GM18498 (cell line): Measurements from ENCODE around the gene PDE6B.

Experiments
- ATAC-seq: cut with Tn5 transposase; IDR thresholded peaks from one replicate; pipeline ENCODE4 v1.9.1; 2021; ENCODE audit warnings: mild to moderate bottlenecking, moderate library complexity; ENCODE audit not compliant: unreplicated experiment

Gene PDE6B

DNA sequence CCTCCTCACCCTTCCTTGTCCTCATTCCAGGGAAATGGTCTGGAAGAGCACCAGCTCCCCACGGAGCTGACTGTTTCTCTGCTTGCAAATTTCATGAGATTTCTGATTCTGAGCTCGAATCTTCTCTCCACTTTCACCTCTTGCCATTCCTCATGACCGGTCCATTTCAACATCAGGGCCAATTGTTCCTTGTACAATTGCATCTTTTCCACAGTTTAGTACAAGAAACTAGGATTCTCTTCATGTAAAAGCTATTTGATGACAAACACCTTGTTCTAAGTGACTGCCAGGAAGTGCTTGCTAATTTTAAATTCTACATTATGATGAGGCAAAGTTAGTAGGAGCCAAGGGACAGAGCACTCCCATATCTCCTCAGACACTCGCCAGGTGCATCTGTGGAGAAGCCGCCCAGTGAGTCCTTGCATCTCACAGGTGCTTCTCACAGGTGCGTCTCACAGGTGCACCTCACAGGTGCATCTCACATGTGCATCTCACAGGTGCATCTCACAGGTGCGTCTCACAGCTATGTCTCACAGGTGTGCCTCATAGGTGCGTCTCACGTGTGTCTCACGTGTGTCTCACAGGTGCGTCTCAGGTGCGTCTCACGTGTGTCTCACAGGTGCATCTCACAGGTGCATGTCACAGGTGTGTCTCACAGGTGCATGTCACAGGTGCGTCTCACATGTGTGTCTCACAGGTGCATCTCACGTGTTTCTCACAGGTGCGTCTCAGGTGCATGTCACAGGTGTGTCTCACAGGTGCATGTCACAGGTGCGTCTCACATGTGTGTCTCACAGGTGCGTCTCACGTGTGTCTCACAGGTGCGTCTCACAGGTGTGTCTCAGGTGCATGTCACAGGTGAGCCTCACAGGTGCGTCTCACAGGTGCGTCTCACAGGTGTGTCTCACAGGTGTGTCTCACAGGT, 3.0 kb upstream of the PDE6B start:
- no peak for ATAC-seq

DNA sequence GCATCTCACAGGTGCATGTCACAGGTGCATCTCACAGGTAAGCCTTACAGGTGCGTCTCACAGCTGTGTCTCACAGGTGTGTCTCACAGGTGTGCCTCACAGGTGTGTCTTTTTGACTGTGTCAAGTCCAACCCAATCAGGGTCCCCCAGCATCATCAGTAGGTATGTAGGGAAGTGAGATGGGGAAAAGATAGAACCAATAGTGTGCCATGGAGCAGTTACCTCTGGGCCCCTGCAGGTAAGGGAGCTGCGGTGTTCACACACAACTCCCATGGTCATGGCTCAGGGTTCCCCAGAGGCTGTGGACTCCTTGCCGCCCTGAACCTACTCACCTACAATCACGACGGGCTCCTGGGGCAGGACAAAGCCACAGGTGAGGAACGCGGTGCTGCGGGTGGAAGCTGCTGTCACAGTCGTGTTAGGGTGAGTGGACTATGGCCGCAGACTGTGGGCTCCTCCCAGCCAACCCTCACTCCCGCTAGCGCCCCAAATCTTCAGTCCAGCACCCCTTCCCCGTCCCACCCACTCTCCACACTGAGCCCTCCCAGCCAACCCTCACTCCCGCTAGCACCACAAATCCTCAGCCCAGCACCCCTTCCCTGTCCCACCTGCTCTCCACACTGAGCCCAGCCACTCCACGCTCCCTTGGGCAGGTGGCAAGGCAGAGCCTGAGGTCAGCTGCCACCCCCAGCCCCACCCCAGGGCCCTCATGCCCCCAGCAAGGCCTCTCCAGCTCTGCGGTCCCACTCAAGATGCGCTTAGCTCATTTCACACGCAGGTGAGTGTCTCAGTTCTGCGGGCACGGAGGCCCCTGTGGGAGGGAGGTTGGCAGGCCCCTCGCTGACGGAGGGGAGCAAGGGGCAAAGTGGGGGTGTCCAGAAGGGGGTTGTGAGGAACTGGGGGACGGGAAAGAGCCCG, 2.1 kb upstream of the PDE6B start:
- ATAC-seq: no peak

DNA sequence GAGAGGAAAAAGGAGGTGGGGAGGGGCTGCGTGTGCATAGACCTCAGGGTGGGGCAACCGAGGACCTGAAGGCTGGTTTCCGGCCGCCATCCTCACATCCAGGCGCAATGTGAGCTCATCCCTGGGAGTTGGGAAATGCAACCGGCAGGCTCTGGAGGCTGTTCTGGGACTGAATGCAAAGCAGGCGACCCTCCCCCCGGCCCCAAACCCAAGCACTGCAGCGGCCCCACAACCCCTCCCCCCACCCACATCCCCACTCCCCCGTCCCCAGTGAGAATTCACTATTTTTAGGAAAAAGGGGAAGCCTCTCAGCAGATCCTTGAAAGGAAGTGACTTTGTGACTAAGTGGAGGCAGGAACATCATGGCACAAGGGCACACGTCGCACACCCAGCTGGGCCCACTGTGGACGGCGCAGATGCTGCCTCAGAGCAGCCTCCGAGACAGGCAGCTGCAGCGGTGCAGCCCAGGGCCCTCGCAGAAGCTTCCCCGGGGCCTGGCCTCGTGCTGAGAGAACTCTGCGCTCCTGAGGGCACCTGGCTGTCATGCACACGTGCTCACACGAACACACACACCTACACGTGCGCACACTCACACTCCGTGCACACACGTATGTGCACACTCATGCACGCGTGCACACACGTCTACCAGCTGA, 1.3 kb upstream of the PDE6B start:
- ATAC-seq: no peak

DNA sequence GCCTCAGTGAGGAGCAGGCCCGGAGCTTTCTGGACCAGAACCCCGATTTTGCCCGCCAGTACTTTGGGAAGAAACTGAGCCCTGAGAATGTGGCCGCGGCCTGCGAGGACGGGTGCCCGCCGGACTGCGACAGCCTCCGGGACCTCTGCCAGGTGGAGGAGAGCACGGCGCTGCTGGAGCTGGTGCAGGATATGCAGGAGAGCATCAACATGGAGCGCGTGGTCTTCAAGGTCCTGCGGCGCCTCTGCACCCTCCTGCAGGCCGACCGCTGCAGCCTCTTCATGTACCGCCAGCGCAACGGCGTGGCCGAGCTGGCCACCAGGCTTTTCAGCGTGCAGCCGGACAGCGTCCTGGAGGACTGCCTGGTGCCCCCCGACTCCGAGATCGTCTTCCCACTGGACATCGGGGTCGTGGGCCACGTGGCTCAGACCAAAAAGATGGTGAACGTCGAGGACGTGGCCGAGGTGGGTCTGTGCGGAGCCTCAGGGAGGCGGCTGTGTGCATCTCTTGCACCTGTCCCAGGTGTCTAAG, 323 bp downstream of the PDE6B start:
- no peak for ATAC-seq

DNA sequence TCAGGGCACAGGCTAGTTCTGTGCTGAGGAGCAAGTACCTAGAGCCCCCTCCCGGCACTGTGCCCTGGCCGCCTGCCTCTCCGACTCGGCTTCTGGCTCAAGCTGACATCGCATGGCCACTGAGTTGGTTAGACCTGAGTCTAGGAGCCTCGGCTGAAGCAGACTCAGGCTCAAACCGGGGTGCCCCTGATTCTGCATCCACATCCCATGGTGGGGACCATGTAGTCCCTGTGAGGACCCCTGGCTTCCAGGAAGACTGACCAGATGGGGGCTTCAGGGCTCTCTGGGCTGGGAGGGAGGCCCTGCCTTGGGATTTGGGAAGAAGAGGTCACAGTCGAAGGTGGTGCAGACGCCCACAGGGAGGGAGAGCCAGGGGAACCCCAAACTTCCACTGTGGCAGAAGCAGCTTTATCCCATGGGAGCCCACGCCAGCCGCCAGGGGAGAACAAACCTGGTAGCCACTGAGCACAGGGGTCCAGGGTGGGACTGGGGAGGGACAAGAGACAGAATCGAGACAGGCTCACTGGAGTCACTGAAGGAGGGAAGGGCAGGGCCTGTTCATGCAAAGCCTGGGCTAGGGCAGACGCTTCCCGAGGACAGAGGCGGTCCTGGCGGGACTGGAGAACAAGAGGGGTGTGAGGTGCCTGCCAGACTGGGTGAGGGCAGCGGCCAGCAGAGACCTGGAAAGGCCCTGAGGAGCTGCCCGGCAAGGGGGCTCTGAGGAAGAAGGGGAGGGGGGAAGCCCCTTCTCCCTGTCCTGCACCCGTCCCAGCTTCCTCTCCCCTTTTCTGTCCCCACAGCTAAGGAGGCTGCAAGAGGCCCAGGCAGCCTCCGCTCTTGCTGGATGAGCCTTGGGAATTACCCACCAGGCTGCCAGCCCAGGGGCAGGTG, 1.1 kb downstream of the PDE6B start:
- ATAC-seq: no peak

DNA sequence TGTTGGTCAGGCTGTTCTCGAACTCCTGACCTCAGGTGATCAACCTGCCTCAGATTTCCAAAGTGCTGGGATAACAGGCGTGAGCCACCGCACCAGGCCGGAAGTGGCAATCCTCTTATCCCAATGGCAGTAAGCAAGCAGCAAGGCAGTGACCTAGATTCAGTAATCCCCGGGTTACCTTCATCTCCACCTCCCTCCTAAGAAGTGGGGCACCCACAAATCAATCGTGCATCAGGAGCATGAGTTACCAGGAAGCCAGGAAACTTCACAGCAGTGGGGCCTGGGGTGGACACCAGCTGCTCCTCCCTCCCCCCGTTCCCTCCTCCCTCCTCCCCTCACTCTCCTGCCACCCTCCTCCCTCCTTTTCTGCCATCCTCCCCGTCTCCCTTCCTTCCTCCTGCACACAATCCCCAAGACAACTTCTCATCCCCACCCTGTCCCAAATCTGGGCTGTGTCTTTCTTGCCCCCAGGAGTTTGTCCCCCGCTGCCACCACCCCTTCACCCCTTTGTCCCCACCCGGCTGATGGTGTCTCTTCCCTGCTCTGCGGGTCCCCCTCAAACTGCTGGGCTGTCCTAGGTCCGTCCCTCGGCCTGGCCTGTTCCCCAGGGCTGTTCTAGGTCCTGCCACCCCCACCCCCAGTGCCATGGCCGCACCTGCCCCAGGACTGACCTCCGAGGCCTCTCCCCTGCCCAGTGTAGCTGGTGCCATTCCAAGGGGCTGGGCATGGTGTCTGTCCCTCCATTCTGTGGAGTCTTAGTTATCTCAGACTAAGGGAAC, 2.2 kb downstream of the PDE6B start:
- no peak for ATAC-seq

DNA sequence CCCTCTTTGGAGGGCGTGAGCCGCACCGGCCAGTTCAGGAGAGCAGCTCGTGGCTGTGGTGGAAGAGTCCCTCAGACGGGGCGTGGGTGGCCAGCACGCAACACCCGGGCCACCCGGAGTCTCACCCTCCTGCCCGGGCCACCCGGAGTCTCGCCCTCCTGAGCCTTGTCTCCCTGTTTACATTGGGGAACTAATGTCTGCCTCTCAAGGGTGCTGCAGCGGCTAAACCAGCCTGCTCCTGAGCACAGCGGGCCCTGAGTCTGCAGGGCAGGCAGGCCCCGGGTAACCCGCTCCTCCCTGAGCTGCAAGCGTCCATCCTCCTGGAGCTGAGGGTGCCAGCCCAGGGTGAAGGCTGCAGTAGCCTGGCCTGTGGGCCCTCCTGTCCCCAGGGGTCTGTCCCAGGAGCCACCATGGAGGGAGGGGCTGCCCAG, 3.0 kb downstream of the PDE6B start:
- ATAC-seq: no peak

DNA sequence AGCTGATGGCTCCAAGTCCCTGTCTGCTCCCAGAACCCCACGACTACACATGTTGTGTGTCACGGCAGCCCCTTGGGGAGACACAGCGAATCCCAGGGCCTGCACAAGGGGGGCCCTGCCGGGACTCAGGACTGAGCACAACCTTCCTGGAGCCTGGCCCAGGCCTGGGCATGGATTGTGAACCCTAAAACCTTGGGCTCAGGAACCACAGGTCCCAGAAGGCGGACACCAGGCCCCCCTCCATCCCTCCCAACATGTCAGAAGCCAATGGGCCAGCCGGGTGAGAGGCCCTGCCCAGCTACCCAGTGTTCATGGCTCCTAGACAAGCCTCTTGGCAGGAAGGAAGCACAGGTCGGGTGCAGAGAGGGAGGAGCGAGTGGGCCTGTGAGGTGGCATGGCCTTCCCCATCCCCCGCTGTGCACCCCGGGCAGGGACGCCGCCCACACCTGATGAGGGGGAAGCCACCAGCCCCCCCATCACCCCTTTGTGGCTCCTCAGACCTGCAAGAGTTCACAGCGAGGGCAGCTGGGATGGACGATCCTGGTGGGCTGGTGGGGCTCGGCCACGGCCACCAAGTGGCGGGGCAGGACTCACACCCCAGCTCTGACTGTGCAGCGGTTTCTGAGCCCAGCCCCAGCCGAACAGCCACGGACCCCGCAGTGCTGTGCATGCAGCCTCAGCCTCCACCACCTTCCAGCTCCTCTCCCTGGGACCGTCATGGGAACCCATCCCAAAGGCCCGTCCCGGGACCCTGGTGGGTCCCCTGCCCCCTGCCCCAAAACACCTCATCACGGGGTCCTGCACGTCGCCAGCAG, 3.7 kb downstream of the PDE6B start:
- ATAC-seq: no peak

DNA sequence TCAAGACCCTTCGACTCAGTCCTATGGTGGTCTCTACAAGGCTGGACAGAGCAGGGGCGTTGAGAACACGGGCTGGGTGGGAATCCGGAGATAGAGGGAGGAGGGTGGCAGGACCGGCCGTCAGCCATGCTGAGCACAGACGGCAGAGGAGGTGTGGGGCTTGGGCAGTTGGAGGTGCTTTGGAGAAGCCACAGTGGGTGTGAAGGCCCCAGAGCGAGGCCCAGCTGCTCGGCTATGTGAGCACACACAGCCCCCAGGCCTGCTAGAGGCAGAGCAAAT, 4.2 kb downstream of the PDE6B start:
- no peak for ATAC-seq

DNA sequence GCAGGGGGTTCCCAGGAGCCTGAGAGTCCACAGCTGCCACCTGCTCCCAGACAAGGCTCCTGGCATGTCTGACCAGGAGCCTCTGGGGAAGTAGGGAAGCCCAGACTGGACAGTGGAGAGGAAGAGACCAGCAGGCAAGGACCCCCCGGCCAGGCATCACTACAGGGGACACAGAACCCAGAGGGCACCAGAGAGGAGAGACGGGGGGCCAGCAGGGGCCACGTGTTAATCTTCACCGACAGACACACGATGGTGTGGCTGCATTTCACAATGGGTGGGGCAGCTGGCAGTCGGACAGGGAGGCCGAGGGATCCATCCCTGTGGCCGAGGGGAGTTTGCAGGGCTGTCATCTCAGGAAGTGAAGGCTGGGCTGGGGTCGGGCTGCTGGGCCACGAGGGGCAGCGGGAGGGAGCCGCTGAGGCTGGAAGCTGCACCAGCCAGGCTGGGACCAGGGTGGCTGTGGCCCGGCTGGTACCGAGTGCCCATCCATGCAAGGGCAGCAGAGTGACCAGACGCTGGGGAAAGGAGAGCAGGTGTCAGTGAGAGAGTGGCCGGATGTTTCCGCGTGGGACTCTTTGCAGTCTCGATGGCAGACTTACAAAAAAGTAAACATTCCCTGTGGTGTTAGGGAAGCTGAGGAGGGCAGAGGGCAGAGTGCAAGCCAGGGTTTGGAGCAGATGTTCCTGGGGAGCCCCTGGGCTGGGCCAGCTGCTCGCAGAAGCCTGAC, 4.7 kb downstream of the PDE6B start:
- ATAC-seq: no peak

DNA sequence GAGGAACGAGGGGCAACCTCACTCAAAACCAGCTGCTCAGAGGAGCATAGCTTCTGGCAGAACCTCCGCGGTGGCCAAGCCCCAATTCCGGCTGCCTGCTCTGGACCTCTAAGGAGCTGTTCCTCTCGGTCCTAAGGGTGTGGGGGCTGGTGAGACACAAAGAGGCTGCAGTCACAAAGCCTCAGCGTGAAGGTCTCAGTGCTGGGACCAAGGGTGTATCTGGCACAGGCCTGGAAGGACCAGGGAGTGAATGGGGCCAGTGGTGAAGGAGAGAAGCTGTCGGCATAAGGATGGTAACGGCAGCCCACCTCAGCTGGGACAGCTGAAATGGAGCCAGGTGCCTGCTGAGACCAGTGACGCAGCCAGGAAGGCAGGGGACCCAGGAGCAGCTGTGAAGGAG, 5.3 kb downstream of the PDE6B start:
- ATAC-seq: no peak

DNA sequence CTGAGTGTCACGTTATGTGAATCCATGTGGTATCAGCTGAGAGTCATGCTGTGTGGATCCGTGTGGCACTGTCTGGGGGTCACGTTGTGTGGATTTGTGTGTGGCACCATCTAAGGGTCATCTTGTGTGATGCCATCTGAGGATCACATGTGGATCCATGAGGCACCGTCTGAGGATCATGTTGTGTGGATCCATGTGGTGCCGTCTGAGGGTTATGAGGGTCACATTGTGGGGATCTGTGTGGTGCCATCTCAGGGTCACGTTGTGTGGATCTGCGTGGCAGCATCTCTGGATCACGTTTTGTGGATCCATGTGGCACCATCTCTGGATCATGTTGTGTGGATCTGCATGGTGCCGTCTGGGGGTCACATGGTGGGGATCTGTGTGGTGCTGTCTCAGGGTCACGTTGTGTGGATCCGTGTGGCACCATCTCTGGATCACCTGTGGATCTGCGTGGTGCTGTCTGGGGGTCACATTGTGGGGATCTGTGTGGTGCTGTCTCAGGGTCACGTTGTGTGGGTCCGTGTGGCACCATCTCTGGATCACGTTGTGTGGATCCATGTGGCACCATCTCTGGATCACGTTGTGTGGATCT, 6.9 kb downstream of the PDE6B start:
- ATAC-seq: no peak

DNA sequence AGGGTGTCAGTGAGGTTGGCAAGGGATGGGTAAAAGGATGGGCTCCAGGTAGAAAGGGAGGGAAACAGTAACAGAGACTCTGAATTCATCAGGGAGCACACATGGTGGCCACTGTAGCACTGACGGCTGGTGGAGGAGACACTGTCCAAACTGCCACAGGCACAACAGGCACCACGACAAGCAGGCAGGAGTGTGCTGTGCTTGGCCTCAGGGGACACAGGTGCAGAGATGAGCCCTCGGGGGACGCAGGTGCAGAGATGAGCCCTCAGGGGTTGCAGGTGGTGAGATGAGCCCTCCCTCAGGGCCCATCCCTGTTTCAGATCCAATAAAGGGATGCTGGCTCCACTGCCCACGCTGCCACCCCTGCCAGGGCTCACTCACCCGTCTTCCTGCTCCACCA, 7.6 kb downstream of the PDE6B start:
- no peak for ATAC-seq

DNA sequence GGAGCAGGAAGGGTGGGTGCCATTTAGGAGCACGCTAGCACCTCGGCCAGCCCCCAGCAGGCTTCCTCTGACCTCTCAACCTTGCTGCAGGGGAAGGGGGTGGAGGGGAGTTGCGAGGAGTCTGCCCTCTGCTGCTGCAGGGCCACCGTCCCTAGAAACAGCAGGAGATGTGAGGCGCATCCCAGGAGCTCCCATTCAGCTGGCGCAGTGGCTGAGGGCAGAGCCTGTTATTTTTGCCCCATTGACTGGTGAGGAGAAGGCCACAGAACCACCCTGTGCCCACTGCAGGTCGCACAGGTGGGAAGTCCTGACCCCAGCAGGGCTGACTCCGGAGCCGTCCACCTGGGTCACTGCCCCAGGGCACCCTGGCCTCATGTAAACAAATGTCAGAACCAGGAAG, 8.0 kb downstream of the PDE6B start:
- ATAC-seq: no peak

DNA sequence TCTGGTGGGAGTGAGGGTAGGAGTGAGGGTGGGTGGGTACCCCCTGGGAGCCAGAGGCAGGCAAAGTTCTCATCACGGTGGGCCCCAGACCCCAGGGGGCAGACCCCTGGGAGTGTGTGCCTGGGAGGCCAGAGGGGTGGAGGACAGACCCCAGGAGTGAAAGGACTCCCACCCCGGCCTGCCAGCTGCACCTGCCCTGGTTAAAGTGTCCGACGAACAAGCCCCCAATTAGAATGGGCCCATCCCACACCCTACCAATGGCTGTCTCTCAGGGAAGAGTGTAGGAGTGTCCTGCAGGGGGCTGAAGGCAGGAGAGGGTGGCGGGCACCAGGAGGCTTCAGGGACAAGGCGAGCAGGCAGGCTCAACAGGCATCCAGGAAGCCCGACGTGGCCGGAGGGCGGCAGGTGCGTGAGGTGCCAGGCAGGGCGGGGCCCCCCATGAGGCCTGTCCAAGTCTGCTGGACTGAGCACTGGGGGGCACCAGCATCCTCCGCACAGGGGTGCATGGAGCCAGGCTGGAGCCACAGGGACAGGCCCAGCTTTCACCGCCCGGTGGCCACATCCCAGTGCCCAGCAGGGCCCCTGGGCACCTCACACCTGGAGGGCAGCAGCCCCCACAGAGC, 8.7 kb downstream of the PDE6B start:
- no peak for ATAC-seq

DNA sequence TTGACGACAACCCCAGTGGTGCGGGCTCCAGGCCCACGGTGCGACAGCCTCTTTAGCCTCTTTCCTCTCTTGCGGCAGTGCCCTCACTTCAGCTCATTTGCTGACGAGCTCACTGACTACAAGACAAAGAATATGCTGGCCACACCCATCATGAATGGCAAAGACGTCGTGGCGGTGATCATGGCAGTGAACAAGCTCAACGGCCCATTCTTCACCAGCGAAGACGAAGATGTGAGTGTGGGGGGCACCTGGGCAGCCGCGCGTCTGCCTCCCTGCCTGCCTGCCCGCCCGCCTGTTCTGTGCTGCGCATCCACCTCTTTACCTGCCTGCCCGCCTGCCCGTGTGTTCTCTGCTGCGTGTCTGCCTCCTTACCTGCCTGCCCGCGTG, 9.2 kb downstream of the PDE6B start:
- ATAC-seq: no peak
